Left lung (tissue), 10 donors: Measurements from ENCODE around the gene STEAP1. TPM values are rescaled to one million over a fixed set of nuclear protein-coding genes. Genes with fewer than 3 reads are reported as not detected.

Experiments used
- ATAC-seq: fragments of 200-7000 bp; cut with Tn5 transposase; one replicate; pipeline ENCODE4 v1.9.1; 2020; ENCODE audit warnings: moderate library complexity
- DNase-seq, 4 donors: peaks; one replicate each; pipeline ENCODE4 v3.0.0-alpha.2; 2013 to 2020
- H3K27ac ChIP-seq, 2 donors: fragments of 200-600 bp; sonication (generic) in 1 of 2; one replicate each; pipeline versions ENCODE4 v1.5.0 to v1.8.0; 2020 to 2021
- H3K27me3 ChIP-seq, 2 donors: fragments of 200-600 bp; sonication (generic) in 1 of 2; one replicate each; pipeline versions ENCODE4 v1.5.0 to v1.8.0; 2020 to 2021
- H3K36me3 ChIP-seq, 2 donors: fragments of 200-600 bp; sonication (generic) in 1 of 2; one replicate each; pipeline versions ENCODE4 v1.5.0 to v1.8.0; 2020 to 2021
- H3K4me1 ChIP-seq, 2 donors: fragments of 200-600 bp; one replicate each; pipeline ENCODE4 v1.8.0; 2021
- H3K4me3 ChIP-seq, 2 donors: fragments of 200-600 bp; sonication (generic) in 1 of 2; one replicate each; pipeline versions ENCODE4 v1.5.0 to v1.8.0; 2020 to 2021; ENCODE audit warnings: mild to moderate bottlenecking in 1 of 2
- H3K9me3 ChIP-seq, 2 donors: fragments of 200-600 bp; sonication (generic) in 1 of 2; one replicate each; pipeline versions ENCODE4 v1.5.0 to v1.8.0; 2020 to 2021
- CTCF ChIP-seq, 2 donors: fragments of 200-600 bp; sonication (generic) in 1 of 2; IDR thresholded peaks; one replicate each; pipeline versions ENCODE4 v1.5.0 to v1.8.0; 2021; ENCODE audit warnings: antibody characterized with exemption in 2 of 2
- intact Hi-C, 2 donors: fragments of 100-400 bp; cut with DNase I; formaldehyde crosslinking; loops; one replicate each; pipeline versions ENCODE4 v1.11.2 to v1.14.2; 2022
- polyA plus RNA-seq, 6 donors: library from polyadenylated mRNA; unstranded; fragments of 120-200 nt; gene quantifications; one replicate each; pipeline ENCODE4 v1.2.1, GENCODE V29; 2013; ENCODE audit not compliant: insufficient read length in 6 of 6
- total RNA-seq, 2 donors: library from RNA; stranded (reverse); fragmentation: NEBNext Ultra II Directional; extraction: Animal tissue kit (Norgen Biotek cat#: 25700); gene quantifications; one replicate each; pipeline ENCODE4 v1.2.1, GENCODE V29; 2021
- donor health status: DM: no; HTN: yes; CAD: no.
- donor health status: DM: no; HTN: no; CAD: no.

STEAP1 gene
- total and polyA plus RNA-seq, 8 donors: 1.4 to 23.6 (median 2.3) TPM

- no peaks in the 10 kb centered on the region for H3K36me3 ChIP-seq
- ATAC-seq (no peak), DNase-seq (no peak)
- no peaks in the 10 kb centered on the region for H3K27me3 ChIP-seq
- no peak overlapping the region for H3K27ac ChIP-seq
- H3K4me1 ChIP-seq: no peaks in the 10 kb centered on the region
- intact Hi-C loops: no loop called here
- no peak overlapping the region for H3K4me3 ChIP-seq
- no peak for TF ChIP-seq CTCF (IDR thresholded peaks at IDR 0.05)
- peaks cover 0 to 5% of the 10 kb centered on the region in 2 donors for H3K9me3 ChIP-seq
These were observed 33.3 kb downstream of the STEAP1 start for GRCh38 chr7:90187507-90188050.

GRCh38 chr7:90188281-90188680 is 34.0 kb downstream of the STEAP1 start:
- H3K36me3 ChIP-seq: no peaks in the 10 kb centered on the region

GRCh38 chr7:90190995-90191394 is 36.7 kb downstream of the STEAP1 start:
- H3K36me3 ChIP-seq: no peaks in the 10 kb centered on the region
- ATAC-seq (no peak), DNase-seq (no peak)
- intact Hi-C loops: no loop called here
- H3K4me1 ChIP-seq: no peaks in the 10 kb centered on the region
- H3K9me3 ChIP-seq: peaks cover 0 to 6% of the 10 kb centered on the region in 2 donors
- H3K27ac ChIP-seq: no peak overlapping the region
- no peaks in the 10 kb centered on the region for H3K27me3 ChIP-seq
- no peak for TF ChIP-seq CTCF (IDR thresholded peaks at IDR 0.05)
- H3K4me3 ChIP-seq: no peak overlapping the region

More at GRCh38 chr7:90188281-90188680, 34.0 kb downstream of the STEAP1 start:
- Histone ChIP-seq H3K4me1 (no peaks in the 10 kb centered on the region), H3K27ac (no peak overlapping the region), H3K27me3 (no peaks in the 10 kb centered on the region), H3K4me3 (no peak overlapping the region), H3K9me3 (peaks cover 0 to 6% of the 10 kb centered on the region in 2 donors)
- no peak for ATAC-seq
- no peak for TF ChIP-seq CTCF (IDR thresholded peaks at IDR 0.05)
- no peak for DNase-seq
- intact Hi-C loops: no loop called here

GRCh38 chr7:90191648-90192047 is 37.4 kb downstream of the STEAP1 start:
- Histone ChIP-seq H3K27ac (no peak overlapping the region), H3K4me3 (no peak overlapping the region), H3K36me3 (no peaks in the 10 kb centered on the region), H3K9me3 (peaks cover 0 to 6% of the 10 kb centered on the region in 2 donors), H3K4me1 (no peaks in the 10 kb centered on the region), H3K27me3 (no peaks in the 10 kb centered on the region)
- DNase-seq (no peak), ATAC-seq (no peak)
- intact Hi-C loops: no loop called here
- TF ChIP-seq CTCF (IDR thresholded peaks at IDR 0.05): no peak

- peaks cover 0 to 6% of the 10 kb centered on the region in 2 donors for H3K9me3 ChIP-seq
- no peaks in the 10 kb centered on the region for H3K4me1 ChIP-seq
- H3K27me3 ChIP-seq: no peaks in the 10 kb centered on the region
- no peak overlapping the region for H3K4me3 ChIP-seq
- ATAC-seq (peak; percentile 19), DNase-seq (no peak)
- intact Hi-C loops: no loop called here
- H3K36me3 ChIP-seq: no peaks in the 10 kb centered on the region
- peak overlapping the region in 1 of 2 donors; percentile 5 for H3K27ac ChIP-seq
- TF ChIP-seq CTCF (IDR thresholded peaks at IDR 0.05): no peak
These were observed 38.8 kb downstream of the STEAP1 start for GRCh38 chr7:90192876-90193750.
